Liver (tissue), 9 donors: ENCODE data around the gene CDH4. TPM values are rescaled to one million over a fixed set of nuclear protein-coding genes. Genes with fewer than 3 reads are reported as not detected.

Source experiments
- DNase-seq: peaks from one replicate; pipeline ENCODE4 v3.0.0-alpha.2; 2017; ENCODE audit warnings: low spot score
- H3K27ac ChIP-seq, 2 donors: one replicate each; pipeline ENCODE4 v1.7.0; 2013; ENCODE audit warnings: inconsistent platforms in 2 of 2, low read length in 2 of 2, control low read depth in 1 of 2, low read depth in 1 of 2, mild to moderate bottlenecking in 1 of 2
- H3K27me3 ChIP-seq, 4 donors: one replicate each; pipeline versions ENCODE4 v1.6.1 to v1.7.0; 2013; ENCODE audit warnings: low read length in 3 of 4, inconsistent platforms in 1 of 4, mild to moderate bottlenecking in 1 of 4, moderate library complexity in 1 of 4; ENCODE audit not compliant: control insufficient read depth in 4 of 4, insufficient read depth in 4 of 4
- H3K36me3 ChIP-seq, 4 donors: one replicate each; pipeline versions ENCODE4 v1.6.1 to v1.7.0; 2013; ENCODE audit warnings: low read length in 3 of 4, mild to moderate bottlenecking in 3 of 4, low read depth in 1 of 4, moderate library complexity in 1 of 4; ENCODE audit not compliant: control insufficient read depth in 4 of 4, insufficient read depth in 3 of 4
- H3K4me1 ChIP-seq, 4 donors: one replicate each; pipeline versions ENCODE4 v1.6.1 to v1.7.0; 2013; ENCODE audit warnings: low read length in 3 of 4, mild to moderate bottlenecking in 3 of 4, moderate library complexity in 1 of 4; ENCODE audit not compliant: control insufficient read depth in 4 of 4, insufficient read depth in 4 of 4
- H3K4me3 ChIP-seq, 3 donors: one replicate each; pipeline versions ENCODE4 v1.6.1 to v1.7.0; 2013; ENCODE audit warnings: low read length in 3 of 3, control low read depth in 1 of 3, low read depth in 1 of 3, mild to moderate bottlenecking in 1 of 3
- H3K9ac ChIP-seq, 2 donors: one replicate each; pipeline ENCODE4 v1.7.0; 2013; ENCODE audit warnings: low read length in 2 of 2, mild to moderate bottlenecking in 2 of 2, moderate library complexity in 2 of 2, control low read depth in 1 of 2, low read depth in 1 of 2
- H3K9me3 ChIP-seq, 4 donors: one replicate each; pipeline versions ENCODE4 v1.6.1 to v1.7.0; 2013; ENCODE audit warnings: low read length in 3 of 4; ENCODE audit not compliant: control insufficient read depth in 4 of 4
- EGR1 ChIP-seq, 2 donors: IDR thresholded peaks; 2 replicates each; pipeline ENCODE4 v1.6.1; 2016 to 2018; ENCODE audit warnings: antibody characterized with exemption in 2 of 2, low read depth in 2 of 2
- FOXA1 ChIP-seq: IDR thresholded peaks from 2 replicates; pipeline ENCODE4 v1.6.1; 2016; ENCODE audit warnings: antibody characterized with exemption
- FOXA2 ChIP-seq: IDR thresholded peaks from 2 replicates; pipeline ENCODE4 v1.6.1; 2016; ENCODE audit warnings: antibody characterized with exemption
- GABPA ChIP-seq, 2 donors: IDR thresholded peaks in 1 of 2; conservative IDR thresholded peaks in 1 of 2; 2 replicates each; pipeline ENCODE4 v1.6.1; 2016; ENCODE audit warnings: antibody characterized with exemption in 2 of 2, mild to moderate bottlenecking in 1 of 2, moderate library complexity in 1 of 2
- HNF4A ChIP-seq, 2 donors: conservative IDR thresholded peaks; 2 replicates each; pipeline ENCODE4 v1.6.1; 2016; ENCODE audit warnings: antibody characterized with exemption in 2 of 2, mild to moderate bottlenecking in 2 of 2
- HNF4G ChIP-seq: IDR thresholded peaks from 2 replicates; pipeline ENCODE4 v1.6.1; 2016; ENCODE audit warnings: antibody characterized with exemption
- JUND ChIP-seq, 2 donors: IDR thresholded peaks; 2 replicates each; pipeline ENCODE4 v1.6.1; 2016; ENCODE audit warnings: antibody characterized with exemption in 2 of 2
- NR2F2 ChIP-seq: IDR thresholded peaks from 2 replicates; pipeline ENCODE4 v1.6.1; 2016; ENCODE audit warnings: antibody characterized with exemption
- RAD21 ChIP-seq, 2 donors: IDR thresholded peaks; 2 replicates each; pipeline ENCODE4 v1.6.1; 2016; ENCODE audit warnings: antibody characterized with exemption in 2 of 2, mild to moderate bottlenecking in 2 of 2
- RXRA ChIP-seq, 2 donors: IDR thresholded peaks; 2 replicates each; pipeline ENCODE4 v1.6.1; 2017 to 2018; ENCODE audit warnings: antibody characterized with exemption in 2 of 2, mild to moderate bottlenecking in 1 of 2
- SP1 ChIP-seq: IDR thresholded peaks from 2 replicates; pipeline ENCODE4 v1.6.1; 2018; ENCODE audit warnings: antibody characterized with exemption, mild to moderate bottlenecking
- TAF1 ChIP-seq: conservative IDR thresholded peaks from 2 replicates; pipeline ENCODE4 v1.6.1; 2016; ENCODE audit warnings: antibody characterized with exemption, mild to moderate bottlenecking
- YY1 ChIP-seq: IDR thresholded peaks from 2 replicates; pipeline ENCODE4 v1.6.1; 2016; ENCODE audit warnings: antibody characterized with exemption, mild to moderate bottlenecking
- ZBTB33 ChIP-seq: IDR thresholded peaks from 2 replicates; pipeline ENCODE4 v1.6.1; 2016; ENCODE audit warnings: antibody characterized with exemption
- WGBS: extraction: QIAGEN DNeasy Blood & Tissue Kit; methylation state at CpG from one replicate; pipeline ENCODE4 v1.1.7; 2013; 5-methylcytosine and 5-hydroxymethylcytosine counted together
- polyA plus RNA-seq, 2 donors: library from polyadenylated mRNA; stranded (reverse) in 1 of 2; unstranded in 1 of 2; fragments of 200-250 nt in 1 of 2; fragments of >200 nt in 1 of 2; fragmentation: Nextera tagmentation in 1 of 2; extraction: Ambion mirVana in 1 of 2; gene quantifications; one replicate each; pipeline versions ENCODE4 v1.2.1 to v1.2.3, GENCODE V29; 2013 to 2015
- total RNA-seq, 2 donors: library from RNA; depleted of rRNA; stranded (reverse); fragments of >200 nt; gene quantifications; one replicate each; pipeline ENCODE4 v1.2.3, GENCODE V29; 2014
- TF ChIP-seq, protein P1 (sequence below): IDR thresholded peaks from 2 replicates; pipeline ENCODE4 v1.6.1; 2016; ENCODE audit warnings: antibody characterized with exemption
- TF ChIP-seq, protein P2 (sequence below): fragments of 150-350 bp; IDR thresholded peaks from 2 replicates; pipeline ENCODE4 v1.5.1; 2017; ENCODE audit warnings: improper control_type of control experiment, low read depth, low read length; ENCODE audit not compliant: missing input control
- TF ChIP-seq, protein P3 (sequence below): IDR thresholded peaks from 2 replicates; pipeline ENCODE4 v1.6.1; 2016; ENCODE audit warnings: antibody characterized with exemption
- TF ChIP-seq, protein P4 (sequence below): IDR thresholded peaks from 2 replicates; pipeline ENCODE4 v1.6.1; 2016; ENCODE audit warnings: antibody characterized with exemption, mild to moderate bottlenecking
- donor health status: healthy.
- donor health status: healthy.
- donor health status: healthy.
- donor health status: healthy.
- donor health status: healthy.

CDH4 gene
- total and polyA plus RNA-seq, 4 donors = 0.03 to 0.25 (median 0.19) TPM; not detected in 1

DNA sequence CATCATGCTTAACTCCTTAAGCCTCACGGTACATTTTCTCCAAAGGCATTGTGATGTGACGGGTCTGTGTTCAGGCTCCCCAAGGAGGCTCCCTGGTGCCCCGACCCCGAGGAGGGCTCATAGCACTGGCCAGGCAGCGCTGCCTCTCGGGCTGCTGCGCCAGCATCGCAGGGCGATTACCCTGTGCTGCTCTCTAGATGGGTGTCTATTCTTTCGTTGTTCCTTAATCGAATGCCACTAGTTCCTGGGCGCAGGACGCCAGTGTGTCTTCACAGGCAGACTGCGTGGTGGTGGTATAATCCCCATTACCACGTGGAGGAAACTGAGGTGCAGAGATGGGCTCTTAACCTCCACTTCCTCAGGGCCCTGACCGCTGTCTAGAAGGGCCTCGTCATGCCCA, 267.4 kb downstream of the CDH4 start:
- Histone ChIP-seq H3K4me1 (no peaks in the 10 kb centered on the region), H3K27ac (no peak overlapping the region), H3K27me3 (no peaks in the 10 kb centered on the region), H3K9me3 (no peaks in the 10 kb centered on the region), H3K4me3 (no peak overlapping the region), H3K9ac (no peak overlapping the region), H3K36me3 (no peaks in the 10 kb centered on the region)
- no peak for DNase-seq
- no peak for TF ChIP-seq GABPA (IDR thresholded peaks at IDR 0.05 in 1 of 2, conservative IDR thresholded peaks at IDR 0.05 in 1 of 2)
- no peak for TF ChIP-seq NR2F2
- TF ChIP-seq, protein P1, sequence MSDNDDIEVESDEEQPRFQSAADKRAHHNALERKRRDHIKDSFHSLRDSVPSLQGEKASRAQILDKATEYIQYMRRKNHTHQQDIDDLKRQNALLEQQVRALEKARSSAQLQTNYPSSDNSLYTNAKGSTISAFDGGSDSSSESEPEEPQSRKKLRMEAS = no peak
- TF ChIP-seq, protein P2, sequence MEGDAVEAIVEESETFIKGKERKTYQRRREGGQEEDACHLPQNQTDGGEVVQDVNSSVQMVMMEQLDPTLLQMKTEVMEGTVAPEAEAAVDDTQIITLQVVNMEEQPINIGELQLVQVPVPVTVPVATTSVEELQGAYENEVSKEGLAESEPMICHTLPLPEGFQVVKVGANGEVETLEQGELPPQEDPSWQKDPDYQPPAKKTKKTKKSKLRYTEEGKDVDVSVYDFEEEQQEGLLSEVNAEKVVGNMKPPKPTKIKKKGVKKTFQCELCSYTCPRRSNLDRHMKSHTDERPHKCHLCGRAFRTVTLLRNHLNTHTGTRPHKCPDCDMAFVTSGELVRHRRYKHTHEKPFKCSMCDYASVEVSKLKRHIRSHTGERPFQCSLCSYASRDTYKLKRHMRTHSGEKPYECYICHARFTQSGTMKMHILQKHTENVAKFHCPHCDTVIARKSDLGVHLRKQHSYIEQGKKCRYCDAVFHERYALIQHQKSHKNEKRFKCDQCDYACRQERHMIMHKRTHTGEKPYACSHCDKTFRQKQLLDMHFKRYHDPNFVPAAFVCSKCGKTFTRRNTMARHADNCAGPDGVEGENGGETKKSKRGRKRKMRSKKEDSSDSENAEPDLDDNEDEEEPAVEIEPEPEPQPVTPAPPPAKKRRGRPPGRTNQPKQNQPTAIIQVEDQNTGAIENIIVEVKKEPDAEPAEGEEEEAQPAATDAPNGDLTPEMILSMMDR = no peak
- no peak for TF ChIP-seq TAF1
- TF ChIP-seq SP1 = no peak
- TF ChIP-seq YY1 = no peak
- TF ChIP-seq, protein P3, sequence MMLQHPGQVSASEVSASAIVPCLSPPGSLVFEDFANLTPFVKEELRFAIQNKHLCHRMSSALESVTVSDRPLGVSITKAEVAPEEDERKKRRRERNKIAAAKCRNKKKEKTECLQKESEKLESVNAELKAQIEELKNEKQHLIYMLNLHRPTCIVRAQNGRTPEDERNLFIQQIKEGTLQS = no peak
- no peak for TF ChIP-seq HNF4A (conservative IDR thresholded peaks at IDR 0.05)
- TF ChIP-seq EGR1 (IDR thresholded peaks at IDR 0.05; ENCODE audit: low read depth in 2 of 2) = no peak
- no peak for TF ChIP-seq RXRA (IDR thresholded peaks at IDR 0.05)
- TF ChIP-seq JUND (IDR thresholded peaks at IDR 0.05) = no peak
- TF ChIP-seq ZBTB33 = no peak
- TF ChIP-seq, protein P4, sequence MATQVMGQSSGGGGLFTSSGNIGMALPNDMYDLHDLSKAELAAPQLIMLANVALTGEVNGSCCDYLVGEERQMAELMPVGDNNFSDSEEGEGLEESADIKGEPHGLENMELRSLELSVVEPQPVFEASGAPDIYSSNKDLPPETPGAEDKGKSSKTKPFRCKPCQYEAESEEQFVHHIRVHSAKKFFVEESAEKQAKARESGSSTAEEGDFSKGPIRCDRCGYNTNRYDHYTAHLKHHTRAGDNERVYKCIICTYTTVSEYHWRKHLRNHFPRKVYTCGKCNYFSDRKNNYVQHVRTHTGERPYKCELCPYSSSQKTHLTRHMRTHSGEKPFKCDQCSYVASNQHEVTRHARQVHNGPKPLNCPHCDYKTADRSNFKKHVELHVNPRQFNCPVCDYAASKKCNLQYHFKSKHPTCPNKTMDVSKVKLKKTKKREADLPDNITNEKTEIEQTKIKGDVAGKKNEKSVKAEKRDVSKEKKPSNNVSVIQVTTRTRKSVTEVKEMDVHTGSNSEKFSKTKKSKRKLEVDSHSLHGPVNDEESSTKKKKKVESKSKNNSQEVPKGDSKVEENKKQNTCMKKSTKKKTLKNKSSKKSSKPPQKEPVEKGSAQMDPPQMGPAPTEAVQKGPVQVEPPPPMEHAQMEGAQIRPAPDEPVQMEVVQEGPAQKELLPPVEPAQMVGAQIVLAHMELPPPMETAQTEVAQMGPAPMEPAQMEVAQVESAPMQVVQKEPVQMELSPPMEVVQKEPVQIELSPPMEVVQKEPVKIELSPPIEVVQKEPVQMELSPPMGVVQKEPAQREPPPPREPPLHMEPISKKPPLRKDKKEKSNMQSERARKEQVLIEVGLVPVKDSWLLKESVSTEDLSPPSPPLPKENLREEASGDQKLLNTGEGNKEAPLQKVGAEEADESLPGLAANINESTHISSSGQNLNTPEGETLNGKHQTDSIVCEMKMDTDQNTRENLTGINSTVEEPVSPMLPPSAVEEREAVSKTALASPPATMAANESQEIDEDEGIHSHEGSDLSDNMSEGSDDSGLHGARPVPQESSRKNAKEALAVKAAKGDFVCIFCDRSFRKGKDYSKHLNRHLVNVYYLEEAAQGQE = no peak
- TF ChIP-seq FOXA2 = no peak
- TF ChIP-seq HNF4G = no peak
- no peak for TF ChIP-seq RAD21 (IDR thresholded peaks at IDR 0.05)
- no peak for TF ChIP-seq FOXA1
- WGBS = 85% methylated on average over 17 of the region's 17 CpGs
